ENCODE results near the gene ATP13A3. TPM values are rescaled to one million over a fixed set of nuclear protein-coding genes. Genes with fewer than 3 reads are reported as not detected.

ATP13A3 gene
- total and polyA plus RNA-seq, 2 of the 4 experiments (the other 2 are of a cell fraction), result 48.1 to 154 TPM

GRCh38 chr3:194395778-194396538 is 90.8 kb downstream of the ATP13A3 start:
- Histone ChIP-seq H2BK20ac (ENCODE audit: low read depth, low read length) (no peak overlapping the region), H4K91ac (ENCODE audit: insufficient read depth, low read depth, low read length) (no peak overlapping the region), H4K5ac (ENCODE audit: low read depth, low read length) (no peak overlapping the region), H2AFZ (replicated peaks; ENCODE audit: low read length, poor library complexity) (peak overlapping the region; percentile 79), H3K18ac (ENCODE audit: low read depth, low read length) (no peak overlapping the region), H3K36me3 (ENCODE audit: control insufficient read depth, insufficient read depth, low read length) (no peaks in the 10 kb centered on the region), H3K4me1 (ENCODE audit: control insufficient read depth, insufficient read depth, low read length) (peaks cover 9% of the 10 kb centered on the region), H2BK120ac (ENCODE audit: low read depth, low read length) (no peak overlapping the region), H4K8ac (ENCODE audit: low read depth in 2 of 2, low read length in 2 of 2) (no peak overlapping the region), H3K4ac (ENCODE audit: low read depth, low read length) (no peak overlapping the region), H3K27me3 (ENCODE audit: control insufficient read depth, insufficient read depth, low read length) (peaks cover 20% of the 10 kb centered on the region), H3K4me3 (ENCODE audit: insufficient read depth, low read depth, low read length) (no peak overlapping the region), H3K9me1 (ENCODE audit: insufficient read depth, low read length) (0 out of 2 replicates have a peak, but pooled peaks cover 3% of the 10 kb centered on the region), H4K20me1 (ENCODE audit: insufficient read depth, low read length) (no peaks in the 10 kb centered on the region; the same call in 1 of the 2 replicates), H2AK9ac (replicated peaks; ENCODE audit: low read depth, low read length, poor library complexity) (no peak overlapping the region), H3K27ac (ENCODE audit: insufficient read depth, low read length) (no peak overlapping the region), H3K9ac (ENCODE audit: low read depth, low read length) (no peak overlapping the region), H2BK5ac (ENCODE audit: low read depth, low read length, poor library complexity, severe bottlenecking) (no peak overlapping the region), H3K23ac (ENCODE audit: low read depth, low read length) (no peak overlapping the region), H3K14ac (replicated peaks; ENCODE audit: low read depth, low read length) (no peak overlapping the region), H3K9me3 (ENCODE audit: control insufficient read depth, insufficient read depth, low read length) (no peaks in the 10 kb centered on the region; the same call in none of the 2 replicates), H2BK15ac (ENCODE audit: low read depth, low read length) (no peak overlapping the region), H2AK5ac (ENCODE audit: low read depth, low read length) (no peak overlapping the region), H3K79me1 (ENCODE audit: low read depth in 1 of 2, low read length in 2 of 2) (no peaks in the 10 kb centered on the region), H3K4me2 (ENCODE audit: low read depth, low read length) (peak overlapping the region; percentile 47), H3K56ac (ENCODE audit: extremely low read depth, insufficient read depth, low read length) (no peak overlapping the region)
- BruUV-seq (replicated peaks), result no TSS peak
- dilution Hi-C loops (cut with HindIII; ENCODE audit: low sequenced_read_pairs, unreplicated experiment), result no loop called here
- in situ Hi-C loops (cut with MboI; ENCODE audit: low sequenced_read_pairs), result no loop called here
- TF ChIP-seq RFX5 (IDR thresholded peaks at IDR 0.05; ENCODE audit: low read depth, low read length) (no peak), MAZ (IDR thresholded peaks at IDR 0.05; ENCODE audit: borderline replicate concordance, low read depth, low read length) (peak; percentile 68; the same call in 1 of the 2 replicates), MAFK (IDR thresholded peaks at IDR 0.05; ENCODE audit: low read depth, low read length) (no peak)
- WGBS, 2 experiments (ENCODE audit: extremely low coverage in 2 of 2, insufficient read length in 1 of 2), result 68% methylated on average over 8 of the region's 26 CpGs; no CpG with 5 or more reads in 1 of the 2 experiments
- ChIA-PET CTCF (interaction anchor here (1.0 to 1.3 kb wide), 2 partner anchors 52 to 62 kb away, joined by 3 to 7 read pairs; no protein-coding TSS in a partner anchor), POLR2A (ENCODE audit: unreplicated experiment) (interaction anchor here (0.6 kb wide), 2 partner anchors 47 to 63 kb away, joined by 4 to 5 read pairs; no protein-coding TSS in a partner anchor)
- DNase-seq, result peak; percentile 61
- peak; percentile 73 for ATAC-seq (ENCODE audit: low read depth)
- intact Hi-C loops (cut with micrococcal nuclease), result no loop called here

Data from IMR-90 (cell line).